Prostate gland (tissue), 2 donors: Measurements from ENCODE around the gene DPEP3. TPM values are rescaled to one million over a fixed set of nuclear protein-coding genes. Genes with fewer than 3 reads are reported as not detected.
"Not testable (repeated sequence)": the region's sequence is repeated elsewhere in the genome, so short reads cannot be mapped to it uniquely, and the experiment has no call there.

Experiments used
- DNase-seq: peaks from one replicate; pipeline ENCODE4 v3.0.0-alpha.2; 2019; ENCODE audit warnings: low spot score
- H3K27ac ChIP-seq, 2 donors: fragments of 200-600 bp; sonication (generic); 2 replicates each; pipeline ENCODE4 v1.5.1; 2017 to 2019
- H3K27me3 ChIP-seq: fragments of 200-600 bp; sonication (generic); replicated peaks from 2 replicates; pipeline ENCODE4 v1.5.1; 2019; ENCODE audit not compliant: insufficient read depth
- H3K36me3 ChIP-seq, 2 donors: fragments of 200-600 bp; sonication (generic); 1 replicate in 1 of 2; 2 replicates in 1 of 2; pipeline versions ENCODE4 v1.5.1 to v1.8.1; 2017 to 2019
- H3K4me1 ChIP-seq: fragments of 200-600 bp; sonication (generic); replicated peaks from 2 replicates; pipeline ENCODE4 v1.5.1; 2019
- H3K4me3 ChIP-seq, 2 donors: fragments of 200-600 bp; sonication (generic); 2 replicates each; pipeline ENCODE4 v1.5.1; 2017 to 2019
- H3K9me3 ChIP-seq: fragments of 200-600 bp; sonication (generic); 2 replicates; pipeline ENCODE4 v1.5.1; 2017
- POLR2A ChIP-seq: fragments of 450-650 bp; IDR thresholded peaks from one replicate; pipeline ENCODE4 v1.6.1; 2016; ENCODE audit warnings: antibody characterized with exemption, mild to moderate bottlenecking
- POLR2AphosphoS5 ChIP-seq: sonication (generic); formaldehyde crosslinking; IDR thresholded peaks from one replicate; pipeline ENCODE4 v1.6.1; 2017; ENCODE audit warnings: antibody characterized with exemption
- WGBS: methylation state at CpG from one replicate; pipeline ENCODE4 v1.1.5; 2018; 5-methylcytosine and 5-hydroxymethylcytosine counted together
- intact Hi-C: fragments of 100-400 bp; cut with DNase I; formaldehyde crosslinking; loops from one replicate; pipeline ENCODE4 v1.14.2; 2022
- total RNA-seq, 2 donors: library from RNA; depleted of rRNA; stranded (reverse); fragments of >200 nt; gene quantifications; one replicate each; pipeline ENCODE4 v1.1.0, GENCODE V29; 2016
- TF ChIP-seq, protein P1 (sequence below), 4 experiments: fragments of 200-600 bp in 2 of 4; fragments of 450-650 bp in 2 of 4; sonication (generic) in 2 of 4; IDR thresholded peaks; 1 replicate in 3 of 4; 2 replicates in 1 of 4; pipeline ENCODE4 v1.5.1; 2016 to 2019; ENCODE audit warnings: antibody characterized with exemption in 4 of 4, mild to moderate bottlenecking in 2 of 4, moderate library complexity in 2 of 4

The DPEP3 gene
- total RNA-seq, 2 donors from 2014 or later = 49.9 TPM; not detected in 1

DNA sequence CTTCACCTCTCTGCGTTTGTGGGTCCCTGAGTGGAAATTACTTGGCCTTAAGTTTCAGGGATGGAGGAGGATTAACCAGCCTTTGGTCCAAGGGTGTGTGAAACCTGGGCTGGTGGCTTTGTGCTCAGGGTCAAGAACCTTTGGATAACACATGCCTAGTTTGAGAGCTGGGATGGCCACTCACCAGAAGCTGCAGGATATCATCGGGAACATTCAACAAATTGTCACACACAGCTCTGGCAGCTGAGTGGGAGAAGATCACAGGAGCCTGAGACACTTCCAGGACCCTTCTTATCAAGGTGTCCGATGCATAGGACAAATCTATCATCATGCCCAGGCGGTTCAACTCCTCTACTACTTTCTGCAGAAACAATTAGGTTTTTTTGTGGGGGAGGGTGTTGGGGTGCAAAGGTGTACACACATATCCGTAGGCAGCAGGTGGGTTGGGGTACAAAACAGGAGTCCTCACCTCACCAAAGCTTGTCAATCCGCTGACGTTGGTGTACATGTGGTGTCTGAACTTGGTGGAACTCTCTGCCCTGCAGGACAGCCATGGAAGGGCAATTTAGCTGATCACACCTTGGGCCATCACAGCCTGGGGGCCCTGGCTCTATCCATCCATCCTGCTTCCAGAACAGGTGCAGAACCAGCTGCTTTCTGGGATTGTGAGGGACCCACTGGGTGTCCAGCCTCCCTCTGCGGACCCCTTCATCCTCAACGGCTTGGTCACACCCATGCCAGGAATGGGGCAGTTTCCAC, 2.7 kb downstream of the DPEP3 start:
- DNase-seq = no peak
- Histone ChIP-seq H3K27me3 (no peaks in the 10 kb centered on the region), H3K4me3 (no peak overlapping the region), H3K27ac (no peak overlapping the region), H3K9me3 (no peaks in the 10 kb centered on the region), H3K4me1 (no peaks in the 10 kb centered on the region), H3K36me3 (no peaks in the 10 kb centered on the region)
- intact Hi-C loops = no loop called here
- TF ChIP-seq POLR2AphosphoS5 (no peak), POLR2A (no peak)
- TF ChIP-seq, protein P1, sequence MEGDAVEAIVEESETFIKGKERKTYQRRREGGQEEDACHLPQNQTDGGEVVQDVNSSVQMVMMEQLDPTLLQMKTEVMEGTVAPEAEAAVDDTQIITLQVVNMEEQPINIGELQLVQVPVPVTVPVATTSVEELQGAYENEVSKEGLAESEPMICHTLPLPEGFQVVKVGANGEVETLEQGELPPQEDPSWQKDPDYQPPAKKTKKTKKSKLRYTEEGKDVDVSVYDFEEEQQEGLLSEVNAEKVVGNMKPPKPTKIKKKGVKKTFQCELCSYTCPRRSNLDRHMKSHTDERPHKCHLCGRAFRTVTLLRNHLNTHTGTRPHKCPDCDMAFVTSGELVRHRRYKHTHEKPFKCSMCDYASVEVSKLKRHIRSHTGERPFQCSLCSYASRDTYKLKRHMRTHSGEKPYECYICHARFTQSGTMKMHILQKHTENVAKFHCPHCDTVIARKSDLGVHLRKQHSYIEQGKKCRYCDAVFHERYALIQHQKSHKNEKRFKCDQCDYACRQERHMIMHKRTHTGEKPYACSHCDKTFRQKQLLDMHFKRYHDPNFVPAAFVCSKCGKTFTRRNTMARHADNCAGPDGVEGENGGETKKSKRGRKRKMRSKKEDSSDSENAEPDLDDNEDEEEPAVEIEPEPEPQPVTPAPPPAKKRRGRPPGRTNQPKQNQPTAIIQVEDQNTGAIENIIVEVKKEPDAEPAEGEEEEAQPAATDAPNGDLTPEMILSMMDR (IDR thresholded peaks at IDR 0.05) = no peak
- 88% methylated on average over 9 of the region's 9 CpGs for WGBS

DNA sequence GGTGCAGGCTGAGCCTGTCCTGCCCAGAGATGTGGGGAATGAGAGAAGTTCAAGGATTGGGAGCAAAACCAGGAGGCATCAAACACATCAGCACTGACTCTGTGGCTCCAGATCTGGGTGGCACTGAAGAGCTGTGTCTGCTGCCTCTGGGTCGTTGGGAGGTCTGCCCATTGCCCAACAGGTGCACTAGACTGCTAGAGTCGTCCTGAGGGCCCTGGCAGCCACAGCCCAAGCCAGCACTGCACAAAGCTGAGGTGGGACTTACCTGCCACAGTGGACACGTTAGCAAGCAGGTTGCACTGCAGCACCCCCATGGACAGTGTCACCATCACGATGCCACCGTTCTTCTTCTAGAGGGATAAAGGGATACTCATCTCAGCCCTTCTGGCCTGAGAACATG, 3.3 kb downstream of the DPEP3 start:
- WGBS = 62% methylated on average over 5 of the region's 5 CpGs
- Histone ChIP-seq H3K9me3 (no peaks in the 10 kb centered on the region), H3K4me1 (no peaks in the 10 kb centered on the region), H3K4me3 (no peak overlapping the region), H3K27me3 (no peaks in the 10 kb centered on the region), H3K36me3 (no peaks in the 10 kb centered on the region), H3K27ac (no peak overlapping the region)
- TF ChIP-seq POLR2AphosphoS5 (no peak), POLR2A (no peak)
- TF ChIP-seq, protein P1 (IDR thresholded peaks at IDR 0.05) = no peak
- intact Hi-C loops = no loop called here
- DNase-seq = no peak

DNA sequence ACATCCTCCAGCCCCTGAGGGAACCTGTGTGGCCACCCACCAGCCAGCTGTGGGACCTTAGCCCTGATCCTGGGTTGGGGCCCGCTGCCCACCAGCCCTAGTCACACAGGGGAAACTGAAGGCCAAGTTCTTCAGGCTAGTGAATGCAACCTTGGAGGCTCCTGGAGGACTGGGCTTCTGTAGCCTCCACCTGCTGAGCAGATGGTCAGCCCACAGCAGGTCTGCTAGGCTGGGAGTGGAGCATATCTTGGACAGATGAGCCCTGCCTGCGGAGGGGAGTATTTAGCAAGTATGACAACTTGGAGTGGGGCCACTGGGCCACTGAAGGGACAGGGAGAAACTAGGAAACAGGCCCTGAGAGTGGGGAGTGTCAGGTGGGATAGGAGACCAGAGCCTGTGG, 4.1 kb downstream of the DPEP3 start:
- Histone ChIP-seq H3K36me3 (no peaks in the 10 kb centered on the region), H3K27ac (no peak overlapping the region), H3K4me3 (no peak overlapping the region), H3K27me3 (no peaks in the 10 kb centered on the region), H3K9me3 (no peaks in the 10 kb centered on the region), H3K4me1 (no peaks in the 10 kb centered on the region)
- intact Hi-C loops = no loop called here
- WGBS = 97% methylated on average over 2 of the region's 2 CpGs
- no peak for DNase-seq
- TF ChIP-seq, protein P1 (IDR thresholded peaks at IDR 0.05) = no peak
- TF ChIP-seq POLR2A (no peak), POLR2AphosphoS5 (no peak)

DNA sequence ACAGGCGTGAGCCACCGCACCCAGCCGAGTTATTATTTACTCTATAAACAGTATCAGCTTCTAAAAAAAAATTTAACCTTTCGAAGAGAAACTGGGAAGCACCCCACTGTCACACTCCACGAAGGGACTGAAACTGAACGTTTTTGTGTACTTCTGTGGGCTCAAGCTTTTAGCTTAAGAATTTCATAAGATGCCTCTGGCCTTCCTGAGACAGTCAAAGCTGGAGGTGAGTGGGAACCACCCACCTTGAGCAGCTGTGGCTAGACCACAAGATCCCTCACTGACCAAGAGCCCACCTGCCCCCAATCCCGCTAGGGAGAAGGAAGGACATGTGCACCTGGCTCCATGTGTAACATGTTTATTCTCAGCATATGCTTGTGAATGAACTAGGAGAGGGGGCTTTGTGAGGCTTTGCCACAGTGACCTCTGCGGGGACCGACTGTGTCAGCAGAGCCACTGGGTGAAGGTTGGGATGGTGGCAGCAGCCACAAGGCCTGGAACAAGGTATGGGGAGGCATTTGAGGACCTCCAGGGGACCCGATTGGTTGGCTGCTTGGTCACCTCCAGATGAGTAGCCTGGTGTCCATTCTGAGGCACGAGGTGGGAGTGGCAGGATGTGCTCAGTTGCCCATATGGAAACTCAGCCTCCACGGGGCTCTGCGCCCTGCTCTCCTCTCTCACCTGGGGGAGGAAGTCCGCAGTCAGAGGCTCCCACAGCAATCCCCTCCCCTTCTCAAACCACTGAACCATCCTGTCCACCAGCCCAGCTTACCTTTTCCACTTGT, 4.8 kb downstream of the DPEP3 start:
- intact Hi-C loops = no loop called here
- 65% methylated on average over 14 of the region's 14 CpGs for WGBS

DNA sequence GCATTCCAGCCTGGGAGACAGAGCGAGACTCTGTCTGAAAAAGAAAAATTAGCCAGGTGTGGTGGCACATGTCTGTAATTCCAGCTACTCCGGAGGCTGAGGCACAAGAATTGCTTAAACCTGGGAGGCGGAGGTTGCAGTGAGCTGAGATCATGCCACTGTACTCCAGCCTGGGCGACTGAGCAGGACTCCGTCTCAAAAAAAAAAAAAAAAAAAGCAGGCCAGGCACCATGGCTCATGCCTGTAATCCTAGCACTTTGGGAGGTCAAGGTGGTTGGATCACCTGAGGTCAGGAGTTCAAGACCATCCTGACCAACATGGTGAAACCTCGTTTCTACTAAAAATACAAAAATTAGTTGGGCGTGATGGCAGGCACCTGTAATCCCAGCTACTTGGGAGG, 8.0 kb downstream of the DPEP3 start:
- H3K27ac ChIP-seq, DNase-seq, H3K27me3 ChIP-seq, H3K9me3 ChIP-seq, H3K36me3 ChIP-seq, intact Hi-C loops, H3K4me1 ChIP-seq, H3K4me3 ChIP-seq: not testable (repeated sequence)
- 89% methylated on average over 7 of the region's 7 CpGs for WGBS

More for the DNA sequence above, 4.8 kb downstream of the DPEP3 start:
- no peaks in the 10 kb centered on the region for H3K4me1 ChIP-seq
- no peak for DNase-seq
- no peaks in the 10 kb centered on the region for H3K9me3 ChIP-seq
- no peak overlapping the region for H3K27ac ChIP-seq
- no peaks in the 10 kb centered on the region for H3K27me3 ChIP-seq
- TF ChIP-seq, protein P1 (IDR thresholded peaks at IDR 0.05) = no peak
- TF ChIP-seq POLR2A = no peak
- TF ChIP-seq POLR2AphosphoS5 = no peak
- H3K36me3 ChIP-seq = no peaks in the 10 kb centered on the region
- H3K4me3 ChIP-seq = no peak overlapping the region
